IPS-NIHi11 (cell line): ENCODE results near the gene ERC2.

ENCODE experiments used
- DNase-seq: peaks from one replicate; pipeline ENCODE4 v3.0.0; 2012; ENCODE audit warnings: mixed read lengths, low spot score

ERC2 gene

DNA sequence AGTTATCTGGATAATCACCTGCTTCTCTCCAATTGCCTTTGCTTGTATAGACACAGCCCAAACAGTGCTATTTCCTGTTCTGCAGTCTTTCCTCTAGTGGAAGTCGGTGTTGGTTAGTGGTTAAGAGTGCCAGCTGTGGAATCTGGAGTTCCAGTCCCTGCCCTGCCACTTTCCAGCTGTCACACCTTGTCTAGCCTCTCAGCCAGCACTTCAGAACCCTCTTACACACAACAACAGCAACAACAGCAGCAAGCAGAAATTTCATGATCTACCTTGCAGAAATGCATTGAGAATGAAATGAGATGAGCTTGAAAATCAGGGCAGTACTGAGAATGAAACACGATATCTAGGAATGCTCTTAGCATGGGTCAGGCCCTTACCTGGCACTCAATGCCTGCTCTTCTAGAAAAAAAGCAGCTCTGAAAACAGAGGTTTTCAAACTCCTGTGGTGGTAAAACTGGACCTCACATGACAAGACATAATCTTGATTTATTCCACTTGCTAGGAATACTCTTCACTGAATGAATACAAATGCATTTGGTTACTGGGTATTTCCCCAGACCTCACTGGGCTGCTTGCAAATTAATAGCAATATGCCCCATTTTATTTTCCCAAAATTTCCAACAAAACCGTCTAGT lies 977.9 kb downstream of the ERC2 start:
- no peak for DNase-seq

DNA sequence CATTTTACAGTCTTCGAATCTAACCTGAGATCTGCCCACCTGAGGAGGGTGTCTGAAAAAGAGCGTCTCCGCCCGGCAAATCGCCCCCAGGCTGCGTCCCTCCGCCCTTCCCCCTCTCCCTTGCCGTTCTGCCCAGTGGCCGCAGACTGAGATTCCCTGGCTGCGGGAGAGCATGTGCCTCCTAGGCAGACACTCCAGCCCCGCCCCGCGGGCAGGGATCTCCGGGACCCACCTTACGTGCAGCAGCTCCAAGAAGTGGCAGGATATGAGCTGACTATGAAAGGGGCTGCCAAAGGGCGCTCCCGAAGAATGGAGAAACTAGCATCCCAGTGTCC lies 978.5 kb downstream of the ERC2 start:
- DNase-seq, result no peak

DNA sequence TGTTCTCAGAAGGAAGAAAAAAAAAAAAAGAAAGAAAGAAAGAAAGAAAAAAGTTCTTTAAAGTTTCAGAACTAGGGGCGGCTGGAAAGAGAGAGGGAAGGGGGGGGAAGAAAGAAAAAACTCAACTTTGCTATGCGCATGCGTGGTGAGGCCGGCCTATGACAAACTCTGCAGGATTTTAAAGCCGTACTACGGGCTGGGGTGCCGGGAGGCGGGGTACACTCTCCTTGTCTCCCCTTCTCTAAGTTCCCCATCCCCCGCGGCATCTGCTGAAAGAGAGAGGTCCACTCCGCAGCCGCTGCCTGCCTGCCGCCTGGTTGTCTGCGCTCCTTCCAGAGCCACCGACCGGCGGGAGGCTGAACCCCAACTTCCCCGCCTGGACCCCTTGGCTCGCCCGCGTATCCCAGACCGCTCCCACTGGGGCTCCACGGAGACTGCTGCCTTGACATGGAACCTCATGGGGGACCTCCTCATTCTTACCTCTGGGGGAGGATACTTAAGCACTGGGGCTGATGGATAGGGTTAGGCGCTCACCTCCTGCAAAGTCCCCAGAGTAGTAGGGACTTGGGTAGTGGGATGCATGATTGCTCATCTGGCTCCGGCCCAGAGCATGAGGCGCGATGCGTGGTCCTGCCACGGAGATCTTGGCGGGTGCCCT lies 979.7 kb downstream of the ERC2 start:
- peak; percentile 75 for DNase-seq

- DNase-seq, result peak; percentile 60
These were observed 980.7 kb downstream of the ERC2 start for GRCh38 chr3:55487381-55488241.

- peak; percentile 68 for DNase-seq
These were observed 981.3 kb downstream of the ERC2 start, which contains the start of gene WNT5A for GRCh38 chr3:55486857-55487380. TSS of gene WNT5A (minus strand) at chr3:55487306. CDS start at chr3:55486985, 321 bp downstream.

DNA sequence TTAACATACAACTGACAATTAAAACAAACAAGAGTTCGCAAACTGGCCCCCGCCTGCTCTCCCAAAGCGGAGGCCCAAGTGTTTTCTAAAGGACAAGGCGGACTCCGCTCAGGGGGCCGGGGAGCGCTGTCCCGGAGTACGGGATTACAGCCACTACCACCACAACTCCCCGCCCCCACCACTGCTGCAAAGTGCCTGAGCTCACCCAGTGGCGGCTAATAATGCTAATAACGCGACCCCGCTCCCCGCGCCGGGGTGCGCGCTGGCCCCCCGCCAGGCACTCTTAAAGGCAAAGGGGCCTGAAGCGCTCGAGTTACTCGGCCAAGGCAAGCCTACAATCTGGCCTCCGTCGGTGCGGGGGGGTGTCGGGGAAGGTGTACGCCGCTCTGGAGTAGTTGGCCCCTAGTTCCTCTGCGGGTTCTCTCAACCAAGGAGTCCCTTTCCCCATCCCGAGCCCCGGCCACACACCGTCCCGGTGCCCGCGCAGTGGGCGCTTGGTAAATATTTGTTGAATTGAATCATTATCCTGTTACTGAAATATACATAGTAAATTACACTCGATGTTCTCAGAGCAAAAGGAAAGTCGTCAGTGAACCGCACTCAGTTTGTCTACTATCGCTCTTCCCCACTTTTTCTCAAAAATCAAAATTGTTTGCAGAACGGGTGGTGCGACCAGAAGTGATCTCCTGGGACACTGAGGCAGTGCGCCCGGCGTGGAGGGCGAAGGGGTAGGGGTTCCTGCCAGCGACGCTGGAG lies 982.0 kb downstream of the ERC2 start:
- DNase-seq, result peak; percentile 44

- peak; percentile 86 for DNase-seq
These were observed 983.2 kb downstream of the ERC2 start for GRCh38 chr3:55484801-55485791.

DNA sequence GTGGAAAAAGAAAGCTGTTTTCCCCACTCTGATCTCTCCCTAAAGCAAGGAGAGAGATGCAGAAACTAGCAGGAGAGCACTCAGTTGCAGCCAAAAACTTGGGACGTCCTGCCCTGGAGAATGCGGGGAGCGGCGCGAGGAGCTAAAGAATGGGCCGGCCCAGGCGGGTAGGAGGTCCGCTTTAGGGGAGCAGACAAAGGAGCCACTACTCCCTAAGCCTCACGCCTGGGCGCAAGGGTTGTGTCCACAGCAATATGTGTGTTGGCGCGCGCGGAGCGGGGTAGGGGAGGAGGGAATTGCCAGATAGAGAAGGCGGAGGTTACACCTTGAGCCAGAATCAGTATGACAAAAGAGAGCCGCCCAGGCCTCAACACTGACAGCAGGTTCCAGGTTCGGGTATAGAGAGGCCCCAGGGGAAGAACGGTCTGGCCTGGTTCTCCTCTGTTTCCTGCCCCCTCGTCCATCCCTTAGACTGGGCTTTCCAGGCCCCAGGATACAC lies 984.0 kb downstream of the ERC2 start:
- peak; percentile 34 for DNase-seq

DNA sequence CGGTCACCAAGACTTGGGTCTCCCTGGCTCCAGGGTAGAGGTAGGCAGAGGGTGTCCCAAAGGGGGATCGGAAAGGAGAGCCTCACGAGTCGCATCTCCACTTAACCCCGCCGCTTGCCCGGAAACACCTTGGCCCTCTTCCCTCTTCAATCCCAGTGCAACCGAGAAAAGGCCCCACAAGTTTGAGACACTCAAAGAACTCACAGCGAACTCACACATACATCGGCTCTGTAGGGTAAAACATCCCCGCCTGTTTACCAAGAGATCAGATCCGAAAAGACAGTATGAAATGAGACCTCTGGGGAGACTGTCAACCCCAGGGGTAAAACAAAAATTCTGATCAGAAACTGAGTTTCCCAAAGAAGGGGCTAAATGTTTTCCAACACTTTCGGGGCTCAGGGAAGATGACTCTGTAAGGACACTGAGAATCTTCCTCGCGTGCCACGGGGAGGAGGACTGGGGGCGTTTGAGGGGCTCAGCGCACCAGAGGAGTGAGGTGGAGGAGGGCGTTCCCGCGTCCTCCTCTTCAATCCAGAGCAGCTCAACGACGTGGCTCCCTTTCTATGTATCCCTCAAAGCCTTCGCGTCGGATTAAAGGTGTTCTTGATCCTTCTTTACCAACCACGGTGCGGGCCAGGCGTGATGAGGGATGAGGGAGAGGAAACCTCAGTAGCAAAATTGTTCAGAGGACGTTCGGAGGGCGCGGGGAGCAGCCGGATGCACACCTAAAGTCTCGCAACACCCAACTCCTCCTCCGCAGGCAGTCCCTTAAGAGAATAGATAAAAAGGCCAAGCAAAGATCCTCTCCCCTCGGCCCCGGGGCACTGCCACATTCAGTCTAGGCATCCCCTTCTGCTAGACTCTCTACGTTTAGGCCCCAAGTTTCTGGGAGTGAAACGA lies 984.8 kb downstream of the ERC2 start:
- DNase-seq, result no peak

DNA sequence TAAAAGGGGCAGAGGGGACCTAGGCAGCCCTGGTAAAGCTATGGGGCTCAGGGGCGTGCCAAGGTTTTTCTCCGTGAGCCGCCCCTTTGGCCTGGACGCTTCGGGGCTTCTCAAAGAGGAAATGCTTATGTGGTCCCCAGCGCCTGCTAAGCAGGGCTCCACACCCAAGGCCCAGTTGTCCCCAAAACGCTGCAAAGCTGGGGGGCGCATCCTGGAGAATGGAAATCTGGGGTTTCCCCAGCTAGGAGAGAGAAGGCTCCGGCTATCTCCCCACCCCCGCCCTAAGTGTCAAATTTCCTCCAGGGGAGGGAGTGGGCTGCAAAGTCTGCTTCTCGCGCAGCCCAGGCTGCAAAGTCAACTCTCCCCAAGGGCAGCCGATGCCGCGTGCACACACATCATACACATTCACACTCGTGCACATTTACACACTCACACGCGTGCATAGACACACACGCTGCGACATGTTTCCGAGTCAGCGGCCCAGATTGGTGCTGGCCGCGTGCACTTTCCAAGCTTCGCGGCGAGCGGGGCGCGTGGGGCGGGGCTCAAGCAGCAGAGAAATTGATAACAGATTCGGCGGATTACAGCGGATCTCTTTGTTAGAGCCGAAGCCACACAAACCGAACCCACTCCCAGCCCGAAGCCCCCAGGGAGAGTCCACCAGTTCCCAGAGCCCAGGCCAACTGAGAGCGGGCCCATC lies 985.6 kb downstream of the ERC2 start:
- DNase-seq, result peak; percentile 58

- no peak for DNase-seq
These were observed 986.3 kb downstream of the ERC2 start for GRCh38 chr3:55481744-55482495.

DNA sequence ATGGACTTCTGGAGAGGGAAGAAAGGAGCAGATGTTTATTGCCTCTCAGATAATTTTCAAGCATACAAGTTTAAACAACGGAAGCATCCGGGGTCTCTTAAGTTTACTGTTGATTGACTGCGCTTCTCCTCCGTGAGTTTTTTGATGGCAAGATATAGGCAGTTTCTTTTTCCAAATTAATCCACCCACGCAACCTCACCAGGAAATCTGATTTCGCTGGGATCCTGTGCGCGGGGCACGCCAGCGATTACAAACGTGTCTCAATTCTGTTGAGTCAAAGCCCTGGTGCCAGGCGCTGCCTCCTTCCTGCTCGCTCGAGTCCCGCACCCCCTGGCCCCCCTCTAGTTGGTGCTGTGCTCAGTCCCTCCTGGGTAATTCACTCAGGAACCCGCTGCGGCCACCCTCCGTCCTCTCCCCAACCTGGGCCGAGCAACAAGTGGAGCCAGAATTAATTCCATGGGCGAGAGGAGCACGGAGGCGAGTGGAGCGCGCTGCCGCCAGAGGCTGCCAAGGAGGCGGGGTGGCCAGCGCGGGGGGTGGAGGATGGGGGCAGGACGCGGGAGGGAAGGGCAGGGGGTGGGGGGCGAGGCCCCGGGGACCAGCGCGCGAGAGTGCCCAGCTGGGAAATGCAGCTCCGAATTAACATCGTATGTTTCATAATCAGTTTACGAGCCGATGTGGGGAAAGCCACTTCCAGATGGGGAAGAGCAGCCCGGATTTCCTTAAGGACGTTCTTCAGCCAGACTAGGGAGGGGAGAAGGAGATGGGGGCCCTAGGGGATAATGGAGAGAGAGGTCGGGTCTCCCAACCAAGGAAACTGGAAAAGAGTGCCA lies 987.1 kb downstream of the ERC2 start:
- peak; percentile 41 for DNase-seq

- no peak for DNase-seq
These were observed 990.7 kb downstream of the ERC2 start for GRCh38 chr3:55477306-55478303.

DNA sequence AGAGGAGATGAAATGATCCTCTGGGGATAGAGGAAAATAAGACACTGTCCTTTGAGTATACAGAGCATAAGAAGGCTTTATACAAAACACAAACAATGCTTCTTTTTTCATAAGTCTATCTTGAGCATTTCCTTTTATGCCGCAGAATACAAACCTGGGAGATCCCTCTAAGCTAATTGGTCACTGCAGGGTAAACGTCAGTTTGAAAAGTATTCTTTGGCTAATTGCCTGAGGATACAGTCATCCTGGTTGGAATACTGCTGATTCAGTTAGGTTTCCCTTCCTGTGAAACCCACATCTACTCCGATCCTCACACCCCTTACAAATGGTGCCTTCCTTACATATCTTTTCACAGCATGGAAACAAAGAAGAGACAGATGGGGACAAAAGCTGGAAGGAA lies 991.8 kb downstream of the ERC2 start:
- no peak for DNase-seq

- no peak for DNase-seq
These were observed 994.0 kb downstream of the ERC2 start for GRCh38 chr3:55474213-55474632.

DNA sequence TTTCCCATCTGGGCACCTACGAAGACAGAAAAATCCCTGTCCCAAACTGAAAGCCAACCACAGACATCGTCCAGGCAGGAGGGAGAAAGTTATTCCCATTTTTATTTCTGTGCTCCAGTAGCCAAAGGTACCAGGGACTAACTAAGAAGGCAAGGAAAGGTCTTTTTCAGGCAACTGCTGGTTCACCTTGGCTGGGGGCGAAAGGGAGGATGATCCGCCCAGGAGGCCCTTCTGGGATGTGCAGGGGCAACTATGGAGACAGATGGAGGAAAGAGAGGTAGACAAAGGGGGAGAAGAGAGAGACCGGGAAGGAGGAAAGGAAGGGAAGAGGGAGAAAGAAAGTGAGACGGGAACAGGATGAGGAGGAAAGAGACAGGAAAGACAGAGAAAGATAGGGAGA lies 994.5 kb downstream of the ERC2 start:
- DNase-seq, result no peak
